Osteoblast (primary cell): ENCODE data around the gene FGF11. TPM values are rescaled to one million over a fixed set of nuclear protein-coding genes. Genes with fewer than 3 reads are reported as not detected.

Source experiments
- DNase-seq: peaks from one replicate; pipeline ENCODE4 v3.0.0; 2011; ENCODE audit warnings: low spot score, mixed read lengths; ENCODE audit not compliant: insufficient read length; ENCODE audit errors: missing footprints
- H2AFZ ChIP-seq: 2 replicates; pipeline ENCODE4 v1.6.0; 2011; ENCODE audit warnings: mild to moderate bottlenecking, low read length
- H3K27ac ChIP-seq: 2 replicates; pipeline ENCODE4 v1.5.1; 2011; ENCODE audit warnings: mild to moderate bottlenecking, low read depth, low read length, moderate library complexity
- H3K27me3 ChIP-seq: 2 replicates; pipeline ENCODE4 v1.6.0; 2012; ENCODE audit warnings: mild to moderate bottlenecking, control low read depth, inconsistent platforms, low read length, moderate library complexity; ENCODE audit not compliant: insufficient read depth
- H3K36me3 ChIP-seq: 2 replicates; pipeline ENCODE4 v1.5.1; 2011; ENCODE audit warnings: mild to moderate bottlenecking, low read length, control low read depth, moderate library complexity; ENCODE audit not compliant: insufficient read depth
- H3K4me1 ChIP-seq: 2 replicates; pipeline ENCODE4 v1.5.1; 2011; ENCODE audit warnings: mild to moderate bottlenecking, low read length, control low read depth, moderate library complexity; ENCODE audit not compliant: insufficient read depth
- H3K4me2 ChIP-seq: 2 replicates; pipeline ENCODE4 v1.6.0; 2011; ENCODE audit warnings: mild to moderate bottlenecking, low read length; ENCODE audit not compliant: insufficient read depth
- H3K4me3 ChIP-seq: fragments of 200-600 bp; sonication (generic); 3 replicates; pipeline ENCODE4 v1.5.1; 2012; ENCODE audit warnings: mild to moderate bottlenecking, low read length, inconsistent platforms; ENCODE audit not compliant: insufficient read depth
- H3K79me2 ChIP-seq: 2 replicates; pipeline ENCODE4 v1.6.0; 2012; ENCODE audit warnings: mild to moderate bottlenecking, low read length, control low read depth, inconsistent platforms; ENCODE audit not compliant: insufficient read depth
- H3K9me3 ChIP-seq: 2 replicates; pipeline ENCODE4 v1.5.1; 2011; ENCODE audit warnings: low read depth, low read length, control low read depth
- H4K20me1 ChIP-seq: 2 replicates; pipeline ENCODE4 v1.6.0; 2012; ENCODE audit warnings: mild to moderate bottlenecking, low read length, control low read depth; ENCODE audit not compliant: insufficient read depth
- total RNA-seq: library from RNA; depleted of rRNA; stranded (reverse); fragments of >200 nt; gene quantifications from 2 replicates; pipeline ENCODE4 v1.2.3, GENCODE V29; 2012
- TF ChIP-seq, protein P1 (sequence below): IDR thresholded peaks from 2 replicates; pipeline ENCODE4 v1.5.1; 2011; ENCODE audit warnings: mild to moderate bottlenecking, low read depth, low read length, moderate library complexity; ENCODE audit errors: extremely low read depth

The FGF11 gene
- total RNA-seq, 1 donor: 0.36 TPM

DNA sequence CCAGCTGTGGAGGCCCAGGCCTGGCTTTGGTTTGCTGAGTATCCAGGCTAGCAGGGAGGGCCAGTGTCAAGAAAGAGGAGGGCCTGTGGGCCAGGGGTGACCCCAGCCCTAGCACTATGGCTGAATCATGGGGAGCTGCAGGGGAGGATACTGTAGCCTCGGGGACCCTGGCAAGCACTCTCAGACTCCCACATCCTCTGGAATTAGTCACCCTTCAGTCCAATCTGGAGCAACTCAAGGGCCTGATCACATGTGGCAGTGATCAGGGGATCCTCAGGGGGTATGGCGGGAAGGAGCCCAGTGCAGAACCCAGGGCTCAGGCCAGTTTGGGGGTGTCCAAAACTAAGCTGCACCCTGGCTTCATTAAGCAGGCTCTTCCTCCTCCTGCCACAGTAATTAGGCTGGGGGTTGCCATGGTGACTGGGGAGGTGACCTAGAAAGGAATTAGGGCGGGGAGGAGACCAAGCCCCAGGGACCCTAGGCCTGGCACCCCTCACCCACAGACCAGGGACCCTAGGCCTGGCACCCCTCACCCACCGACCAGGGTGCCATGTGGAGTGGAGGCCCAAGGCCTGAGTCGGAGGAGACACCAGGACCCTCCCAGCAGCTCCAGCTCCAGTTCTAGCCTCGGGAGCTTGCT lies 25.8 kb upstream of the FGF11 start:
- TF ChIP-seq, protein P1, sequence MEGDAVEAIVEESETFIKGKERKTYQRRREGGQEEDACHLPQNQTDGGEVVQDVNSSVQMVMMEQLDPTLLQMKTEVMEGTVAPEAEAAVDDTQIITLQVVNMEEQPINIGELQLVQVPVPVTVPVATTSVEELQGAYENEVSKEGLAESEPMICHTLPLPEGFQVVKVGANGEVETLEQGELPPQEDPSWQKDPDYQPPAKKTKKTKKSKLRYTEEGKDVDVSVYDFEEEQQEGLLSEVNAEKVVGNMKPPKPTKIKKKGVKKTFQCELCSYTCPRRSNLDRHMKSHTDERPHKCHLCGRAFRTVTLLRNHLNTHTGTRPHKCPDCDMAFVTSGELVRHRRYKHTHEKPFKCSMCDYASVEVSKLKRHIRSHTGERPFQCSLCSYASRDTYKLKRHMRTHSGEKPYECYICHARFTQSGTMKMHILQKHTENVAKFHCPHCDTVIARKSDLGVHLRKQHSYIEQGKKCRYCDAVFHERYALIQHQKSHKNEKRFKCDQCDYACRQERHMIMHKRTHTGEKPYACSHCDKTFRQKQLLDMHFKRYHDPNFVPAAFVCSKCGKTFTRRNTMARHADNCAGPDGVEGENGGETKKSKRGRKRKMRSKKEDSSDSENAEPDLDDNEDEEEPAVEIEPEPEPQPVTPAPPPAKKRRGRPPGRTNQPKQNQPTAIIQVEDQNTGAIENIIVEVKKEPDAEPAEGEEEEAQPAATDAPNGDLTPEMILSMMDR: no peak
- H3K27me3 ChIP-seq: no peaks in the 10 kb centered on the region
- H3K9me3 ChIP-seq: no peaks in the 10 kb centered on the region
- H3K79me2 ChIP-seq: no peaks in the 10 kb centered on the region
- H2AFZ ChIP-seq: no peak overlapping the region
- H3K4me2 ChIP-seq: no peak overlapping the region
- no peaks in the 10 kb centered on the region for H4K20me1 ChIP-seq
- peaks cover 33% of the 10 kb centered on the region for H3K36me3 ChIP-seq
- peak; percentile 99 for DNase-seq
- H3K4me1 ChIP-seq: no peaks in the 10 kb centered on the region
- H3K4me3 ChIP-seq: no peak overlapping the region
- H3K27ac ChIP-seq: no peak overlapping the region

- DNase-seq: no peak
- no peak overlapping the region for H3K4me2 ChIP-seq
- no peaks in the 10 kb centered on the region for H3K79me2 ChIP-seq
- no peaks in the 10 kb centered on the region for H3K4me1 ChIP-seq
- TF ChIP-seq, protein P1: no peak
- H2AFZ ChIP-seq: no peak overlapping the region
- no peak overlapping the region for H3K27ac ChIP-seq
- H3K4me3 ChIP-seq: no peak overlapping the region
- peaks cover 20% of the 10 kb centered on the region for H3K36me3 ChIP-seq
- H3K27me3 ChIP-seq: no peaks in the 10 kb centered on the region
- no peaks in the 10 kb centered on the region for H3K9me3 ChIP-seq
- H4K20me1 ChIP-seq: no peaks in the 10 kb centered on the region
Measured at GRCh38 chr17:7414837-7415236, 24.5 kb upstream of the FGF11 start.

DNA sequence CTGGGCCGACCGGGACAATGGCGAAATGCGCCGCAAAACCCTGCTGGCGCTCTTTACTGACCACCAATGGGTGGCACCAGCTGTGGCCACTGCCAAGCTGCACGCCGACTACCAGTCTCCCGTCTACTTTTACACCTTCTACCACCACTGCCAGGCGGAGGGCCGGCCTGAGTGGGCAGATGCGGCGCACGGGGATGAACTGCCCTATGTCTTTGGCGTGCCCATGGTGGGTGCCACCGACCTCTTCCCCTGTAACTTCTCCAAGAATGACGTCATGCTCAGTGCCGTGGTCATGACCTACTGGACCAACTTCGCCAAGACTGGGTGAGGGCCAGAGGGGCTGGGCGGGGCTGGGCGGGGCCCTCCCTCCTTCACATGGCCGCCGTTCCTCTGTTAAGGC lies 23.5 kb upstream of the FGF11 start:
- Histone ChIP-seq H3K4me3 (no peak overlapping the region), H3K4me1 (no peaks in the 10 kb centered on the region), H4K20me1 (no peaks in the 10 kb centered on the region), H2AFZ (no peak overlapping the region), H3K9me3 (no peaks in the 10 kb centered on the region), H3K27me3 (no peaks in the 10 kb centered on the region), H3K36me3 (peaks cover 11% of the 10 kb centered on the region), H3K4me2 (no peak overlapping the region), H3K27ac (no peak overlapping the region), H3K79me2 (no peaks in the 10 kb centered on the region)
- no peak for DNase-seq
- TF ChIP-seq, protein P1: no peak

DNA sequence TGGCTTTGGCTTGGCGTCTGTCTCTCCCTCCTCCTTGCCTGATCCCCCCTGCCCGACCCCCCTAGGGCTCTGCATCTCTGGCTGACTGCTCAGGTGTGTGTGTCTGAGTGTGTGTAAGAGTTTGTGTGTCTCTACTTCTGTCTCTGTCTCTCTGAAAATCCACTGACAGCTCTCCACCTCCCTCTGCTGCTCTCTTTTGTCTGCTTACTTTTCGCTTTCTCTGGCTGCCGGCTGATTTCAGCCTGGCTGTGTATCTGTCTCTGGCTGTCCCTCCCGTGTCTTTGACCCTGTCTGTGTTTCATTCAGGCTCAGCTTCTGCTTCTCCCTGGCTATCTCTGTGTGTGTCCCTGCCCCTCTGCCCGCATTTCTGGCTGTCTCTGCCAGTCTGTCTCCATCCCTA lies 23.0 kb upstream of the FGF11 start:
- no peak for DNase-seq
- no peak overlapping the region for H3K4me2 ChIP-seq
- no peak overlapping the region for H3K4me3 ChIP-seq

More for the DNA sequence above, 23.0 kb upstream of the FGF11 start:
- no peaks in the 10 kb centered on the region for H3K79me2 ChIP-seq
- H3K27me3 ChIP-seq: no peaks in the 10 kb centered on the region
- H3K9me3 ChIP-seq: no peaks in the 10 kb centered on the region
- H4K20me1 ChIP-seq: no peaks in the 10 kb centered on the region
- peaks cover 11% of the 10 kb centered on the region for H3K36me3 ChIP-seq
- TF ChIP-seq, protein P1: no peak
- H3K4me1 ChIP-seq: no peaks in the 10 kb centered on the region
- no peak overlapping the region for H3K27ac ChIP-seq
- no peak overlapping the region for H2AFZ ChIP-seq
